H9 (cell line): ENCODE measurements around the gene SOX8. TPM values are rescaled to one million over a fixed set of nuclear protein-coding genes. Genes with fewer than 3 reads are reported as not detected.

Experiments used
- DNase-seq: peaks from one replicate; pipeline ENCODE4 v3.0.0-alpha.2; 2017
- H2AFZ ChIP-seq: one replicate; pipeline ENCODE4 v1.6.1; 2013; ENCODE audit warnings: mild to moderate bottlenecking, low read length, control low read depth, moderate library complexity
- H2AK5ac ChIP-seq: 2 replicates; pipeline ENCODE4 v1.6.1; 2013; ENCODE audit warnings: low read length, control low read depth, mixed read lengths; ENCODE audit not compliant: insufficient read length
- H2BK120ac ChIP-seq: one replicate; pipeline ENCODE4 v1.6.1; 2013; ENCODE audit warnings: low read depth, mild to moderate bottlenecking, low read length, control low read depth, inconsistent platforms; ENCODE audit not compliant: poor library complexity, severe bottlenecking
- H2BK12ac ChIP-seq: 2 replicates; pipeline ENCODE4 v1.6.1; 2013; ENCODE audit warnings: low read length, control low read depth, mixed read lengths, low read depth; ENCODE audit not compliant: insufficient read length
- H2BK15ac ChIP-seq: 2 replicates; pipeline ENCODE4 v1.6.1; 2013; ENCODE audit warnings: low read depth, low read length, control low read depth
- H2BK20ac ChIP-seq: one replicate; pipeline ENCODE4 v1.6.1; 2013; ENCODE audit warnings: low read depth, mild to moderate bottlenecking, low read length, control low read depth, inconsistent platforms; ENCODE audit not compliant: poor library complexity, severe bottlenecking
- H2BK5ac ChIP-seq: 2 replicates; pipeline ENCODE4 v1.6.1; 2013; ENCODE audit warnings: low read length, control low read depth, mixed read lengths; ENCODE audit not compliant: insufficient read length
- H3K14ac ChIP-seq: 2 replicates; pipeline ENCODE4 v1.6.1; 2013; ENCODE audit warnings: low read length, control low read depth; ENCODE audit not compliant: insufficient read depth
- H3K18ac ChIP-seq: 2 replicates; pipeline ENCODE4 v1.6.1; 2013; ENCODE audit warnings: low read depth, mild to moderate bottlenecking, mixed read lengths, low read length, control low read depth; ENCODE audit not compliant: insufficient read length
- H3K23ac ChIP-seq: 2 replicates; pipeline ENCODE4 v1.6.1; 2013; ENCODE audit warnings: low read length, control low read depth, mixed read lengths, low read depth; ENCODE audit not compliant: insufficient read length
- H3K23me2 ChIP-seq: 2 replicates; pipeline ENCODE4 v1.6.1; 2013; ENCODE audit warnings: low read depth, mild to moderate bottlenecking, mixed read lengths, low read length, control low read depth; ENCODE audit not compliant: insufficient read length, poor library complexity, severe bottlenecking
- H3K27ac ChIP-seq: 2 replicates; pipeline ENCODE4 v1.5.1; 2013; ENCODE audit warnings: low read length, control low read depth, mixed read lengths, low read depth; ENCODE audit not compliant: insufficient read length
- H3K27me3 ChIP-seq: 2 replicates; pipeline ENCODE4 v1.6.1; 2013; ENCODE audit warnings: low read length, control low read depth, inconsistent platforms; ENCODE audit not compliant: insufficient read depth
- H3K4ac ChIP-seq: 2 replicates; pipeline ENCODE4 v1.6.1; 2013; ENCODE audit warnings: low read depth, mild to moderate bottlenecking, control low read depth, inconsistent platforms, low read length, moderate library complexity
- H3K4me1 ChIP-seq: 2 replicates; pipeline ENCODE4 v1.6.1; 2013; ENCODE audit warnings: low read length, control low read depth, inconsistent platforms; ENCODE audit not compliant: insufficient read depth
- H3K4me2 ChIP-seq: 2 replicates; pipeline ENCODE4 v1.6.1; 2013; ENCODE audit warnings: low read length, control low read depth, mixed read lengths; ENCODE audit not compliant: insufficient read length, insufficient read depth
- H3K56ac ChIP-seq: 2 replicates; pipeline ENCODE4 v1.6.1; 2013; ENCODE audit warnings: low read depth, mild to moderate bottlenecking, mixed read lengths, low read length, control low read depth; ENCODE audit not compliant: insufficient read length
- H3K79me1 ChIP-seq: 2 replicates; pipeline ENCODE4 v1.6.1; 2013; ENCODE audit warnings: low read depth, mild to moderate bottlenecking, moderate library complexity, low read length, control low read depth, inconsistent platforms; ENCODE audit not compliant: insufficient read depth, poor library complexity, severe bottlenecking
- H3K79me2 ChIP-seq: 2 replicates; pipeline ENCODE4 v1.6.1; 2013; ENCODE audit warnings: low read length, control low read depth, inconsistent platforms; ENCODE audit not compliant: insufficient read depth
- H3K9ac ChIP-seq: 2 replicates; pipeline ENCODE4 v1.6.1; 2013; ENCODE audit warnings: low read length, control low read depth, mixed read lengths; ENCODE audit not compliant: insufficient read length; ENCODE audit errors: extremely low read depth
- H3K9me3 ChIP-seq: one replicate; pipeline ENCODE4 v1.6.1; 2013; ENCODE audit warnings: low read depth, low read length, inconsistent platforms; ENCODE audit not compliant: control insufficient read depth
- H3T11ph ChIP-seq: one replicate; pipeline ENCODE4 v1.6.1; 2013; ENCODE audit warnings: mild to moderate bottlenecking, low read length, control low read depth, inconsistent platforms
- H4K20me1 ChIP-seq: one replicate; pipeline ENCODE4 v1.6.1; 2013; ENCODE audit not compliant: control insufficient read depth, insufficient read length, insufficient read depth
- H4K5ac ChIP-seq: 2 replicates; pipeline ENCODE4 v1.6.1; 2013; ENCODE audit warnings: low read depth, mild to moderate bottlenecking, mixed read lengths, low read length, control low read depth; ENCODE audit not compliant: insufficient read length
- H4K8ac ChIP-seq: replicated peaks from 2 replicates; pipeline ENCODE4 v1.6.1; 2013; ENCODE audit warnings: low read length, control low read depth, mixed read lengths, low read depth; ENCODE audit not compliant: insufficient read length
- H4K91ac ChIP-seq: 2 replicates; pipeline ENCODE4 v1.6.1; 2013; ENCODE audit warnings: low read depth, mild to moderate bottlenecking, moderate library complexity, mixed read lengths, low read length, control low read depth; ENCODE audit not compliant: insufficient read length
- H3K27ac Mint-ChIP-seq, 3 experiments: 2 replicates in 2 of 3; 3 replicates in 1 of 3; pipeline ENCODE4 v1.8.0; 2020 to 2021; ENCODE audit warnings: mixed read lengths in 3 of 3, mild to moderate bottlenecking in 1 of 3, moderate library complexity in 1 of 3
- H3K27me3 Mint-ChIP-seq: 2 replicates; pipeline ENCODE4 v1.8.0; 2021; ENCODE audit warnings: low read depth, mild to moderate bottlenecking, moderate library complexity, mixed read lengths
- H3K36me3 Mint-ChIP-seq, 3 experiments: 2 replicates in 2 of 3; 3 replicates in 1 of 3; pipeline ENCODE4 v1.8.0; 2020 to 2021; ENCODE audit warnings: low read depth in 3 of 3, mixed read lengths in 3 of 3; ENCODE audit not compliant: insufficient read depth in 1 of 3
- H3K4me1 Mint-ChIP-seq, 2 experiments: 2 replicates each; pipeline ENCODE4 v1.8.0; 2020; ENCODE audit warnings: mixed read lengths in 2 of 2
- H3K4me3 Mint-ChIP-seq, 2 experiments: 2 replicates in 1 of 2; 3 replicates in 1 of 2; pipeline ENCODE4 v1.8.0; 2020 to 2021; ENCODE audit warnings: mild to moderate bottlenecking in 2 of 2, mixed read lengths in 2 of 2, moderate library complexity in 1 of 2
- H3K9me3 Mint-ChIP-seq, 2 experiments: 2 replicates in 1 of 2; 3 replicates in 1 of 2; pipeline ENCODE4 v1.8.0; 2020; ENCODE audit warnings: mild to moderate bottlenecking in 2 of 2, mixed read lengths in 2 of 2, moderate library complexity in 1 of 2
- CTCF ChIP-seq: fragments of 200-600 bp; sonication (generic); conservative IDR thresholded peaks from 3 replicates; pipeline ENCODE4 v1.8.0; 2021; ENCODE audit warnings: antibody characterized with exemption, mild to moderate bottlenecking
- WGBS: extraction: QIAGEN DNeasy Blood & Tissue Kit; methylation state at CpG from one replicate; pipeline ENCODE4 v1.1.7; 2013; ENCODE audit warnings: missing lambda C conversion rate, low lambda C conversion rate, mixed read lengths; ENCODE audit not compliant: insufficient read length; ENCODE audit errors: extremely low coverage; 5-methylcytosine and 5-hydroxymethylcytosine counted together
- total RNA-seq: library from RNA; stranded (reverse); gene quantifications from 2 replicates; pipeline ENCODE4 v1.2.1, GENCODE V29; 2021

The SOX8 gene
- total RNA-seq, 1 experiment from 2014 or later, result 8.9 TPM

GRCh38 chr16:1012722-1013592 lies 31.4 kb downstream of the SOX8 start:
- Histone ChIP-seq H2AFZ (no peak overlapping the region), H3K9ac (no peak overlapping the region), H4K91ac (no peak overlapping the region), H2BK5ac (no peak overlapping the region), H3K27me3 (no peaks in the 10 kb centered on the region), H3K27ac (no peak overlapping the region), H3K18ac (no peak overlapping the region), H3K23me2 (no peaks in the 10 kb centered on the region), H3K9me3 (no peaks in the 10 kb centered on the region), H3K4me1 (no peaks in the 10 kb centered on the region), H3K56ac (no peak overlapping the region), H3K23ac (no peak overlapping the region), H2BK12ac (no peak overlapping the region), H2AK5ac (no peak overlapping the region), H2BK20ac (no peak overlapping the region), H3K14ac (no peak overlapping the region), H3T11ph (no peak overlapping the region), H3K4me2 (no peak overlapping the region), H4K20me1 (no peaks in the 10 kb centered on the region), H3K79me1 (no peaks in the 10 kb centered on the region), H2BK15ac (no peak overlapping the region), H3K4ac (no peak overlapping the region), H4K8ac (no peak overlapping the region), H2BK120ac (no peak overlapping the region), H4K5ac (no peak overlapping the region), H3K79me2 (no peaks in the 10 kb centered on the region)
- Mint-ChIP-seq H3K4me3 (no peak overlapping the region), H3K27ac (no peak overlapping the region), H3K36me3 (no peaks in the 10 kb centered on the region), H3K27me3 (peaks cover 4% of the 10 kb centered on the region; the same call in 1 of the 2 replicates), H3K4me1 (peaks cover 0 to 3% of the 10 kb centered on the region in 2 experiments; a peak in 1 of 4 replicates), H3K9me3 (no peaks in the 10 kb centered on the region)
- no peak for TF ChIP-seq CTCF
- WGBS, result no CpG with 5 or more reads among the region's 28 CpGs
- DNase-seq, result no peak
